GM21825 (cell line): ENCODE measurements around the gene NUDCD3.

Experiments
- ATAC-seq: cut with Tn5 transposase; IDR thresholded peaks from one replicate; pipeline ENCODE4 v1.9.1; 2021; ENCODE audit warnings: mild to moderate bottlenecking, moderate library complexity; ENCODE audit not compliant: unreplicated experiment

NUDCD3 gene

DNA sequence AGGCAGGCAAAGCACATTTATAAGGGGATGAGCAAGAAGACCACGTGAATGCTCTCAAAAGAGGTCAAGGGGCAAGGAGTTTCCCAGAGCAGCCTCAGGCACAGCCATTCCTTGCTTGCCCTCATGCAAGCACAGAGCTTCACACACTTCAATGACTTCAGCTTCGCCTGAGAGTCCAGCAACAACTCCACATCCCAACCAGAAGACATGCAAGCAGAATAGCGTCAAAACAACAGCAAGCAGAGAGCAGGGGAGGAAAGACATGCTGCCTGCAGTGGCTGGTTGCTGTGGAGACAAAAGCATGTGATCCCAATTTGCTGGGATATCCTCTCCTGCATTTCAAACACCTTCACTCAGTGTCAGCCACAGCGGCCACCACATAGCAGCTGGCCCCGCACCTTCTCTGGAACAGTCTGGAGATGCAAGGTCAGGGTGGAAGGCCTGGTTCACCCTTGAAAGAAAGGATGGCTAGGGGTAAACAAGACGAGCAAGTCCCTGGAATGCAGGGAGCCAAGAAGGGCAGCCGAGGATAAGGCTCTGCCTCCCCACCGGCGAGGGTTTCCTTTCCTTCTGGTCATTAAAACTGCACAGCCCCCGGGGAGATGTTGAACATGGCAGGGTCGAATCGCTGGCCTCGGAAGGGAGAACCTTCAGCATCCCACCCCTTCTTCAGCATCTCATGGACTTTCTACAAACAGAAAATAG is 104.9 kb downstream of the NUDCD3 start:
- no peak for ATAC-seq

DNA sequence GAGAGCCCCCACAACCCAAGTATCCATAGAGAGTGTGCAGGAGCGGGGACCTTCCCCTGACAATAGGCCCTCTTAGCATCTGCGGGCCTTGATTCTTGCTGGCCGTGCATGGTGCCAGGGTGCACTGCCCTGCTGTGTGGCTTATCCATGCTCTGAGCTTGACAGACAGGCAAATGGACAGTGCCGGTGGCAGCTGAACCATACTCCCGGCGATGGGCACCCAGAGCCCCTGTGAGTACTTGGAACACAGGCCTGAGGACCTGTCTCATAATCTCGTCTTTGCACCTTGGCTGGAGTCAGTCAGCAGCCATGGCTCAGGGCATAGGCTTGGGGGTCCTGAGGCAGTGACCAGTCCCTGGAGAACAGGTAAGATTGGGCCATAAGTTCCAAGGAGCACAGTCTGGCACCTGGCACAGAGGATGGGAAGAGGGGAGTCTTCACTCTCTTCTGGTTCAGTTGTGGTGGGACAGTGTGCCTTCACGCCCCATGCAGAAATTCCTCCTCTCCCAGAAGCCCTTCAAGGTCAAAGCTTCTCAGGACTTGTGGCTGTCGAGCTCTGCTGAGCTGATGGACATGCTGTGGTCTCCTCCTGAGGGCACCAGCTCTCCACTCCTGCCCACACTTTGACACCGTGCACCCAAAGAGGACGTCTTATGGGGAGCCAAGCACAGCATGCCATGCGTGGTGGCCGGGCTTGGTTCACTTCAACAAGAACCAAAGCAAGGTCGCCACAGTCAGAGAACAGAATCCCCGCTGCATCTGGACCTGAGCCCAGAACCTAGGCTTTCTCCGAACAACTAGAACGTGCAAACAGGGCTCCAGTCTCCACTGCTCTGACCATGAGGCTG is 105.6 kb downstream of the NUDCD3 start:
- ATAC-seq: no peak

DNA sequence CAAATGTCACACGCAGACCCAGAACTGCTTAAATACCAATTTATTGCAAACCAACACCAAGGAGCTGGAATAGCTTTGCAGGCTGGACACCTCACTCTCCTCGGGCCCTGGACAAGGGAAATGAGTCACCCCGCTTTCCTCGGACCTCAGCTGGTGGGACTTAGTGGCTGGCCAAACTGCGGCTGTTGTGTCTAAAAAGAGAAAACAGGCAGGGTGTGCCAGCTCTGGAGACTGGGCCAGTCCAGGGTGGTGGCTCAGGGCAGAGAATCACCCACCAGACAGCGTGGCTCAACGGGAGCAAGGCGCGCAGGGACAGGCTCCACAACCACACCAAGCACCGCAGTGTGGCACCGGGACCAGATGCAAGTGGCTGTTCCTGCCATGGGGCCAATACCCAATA is 106.9 kb downstream of the NUDCD3 start:
- no peak for ATAC-seq

DNA sequence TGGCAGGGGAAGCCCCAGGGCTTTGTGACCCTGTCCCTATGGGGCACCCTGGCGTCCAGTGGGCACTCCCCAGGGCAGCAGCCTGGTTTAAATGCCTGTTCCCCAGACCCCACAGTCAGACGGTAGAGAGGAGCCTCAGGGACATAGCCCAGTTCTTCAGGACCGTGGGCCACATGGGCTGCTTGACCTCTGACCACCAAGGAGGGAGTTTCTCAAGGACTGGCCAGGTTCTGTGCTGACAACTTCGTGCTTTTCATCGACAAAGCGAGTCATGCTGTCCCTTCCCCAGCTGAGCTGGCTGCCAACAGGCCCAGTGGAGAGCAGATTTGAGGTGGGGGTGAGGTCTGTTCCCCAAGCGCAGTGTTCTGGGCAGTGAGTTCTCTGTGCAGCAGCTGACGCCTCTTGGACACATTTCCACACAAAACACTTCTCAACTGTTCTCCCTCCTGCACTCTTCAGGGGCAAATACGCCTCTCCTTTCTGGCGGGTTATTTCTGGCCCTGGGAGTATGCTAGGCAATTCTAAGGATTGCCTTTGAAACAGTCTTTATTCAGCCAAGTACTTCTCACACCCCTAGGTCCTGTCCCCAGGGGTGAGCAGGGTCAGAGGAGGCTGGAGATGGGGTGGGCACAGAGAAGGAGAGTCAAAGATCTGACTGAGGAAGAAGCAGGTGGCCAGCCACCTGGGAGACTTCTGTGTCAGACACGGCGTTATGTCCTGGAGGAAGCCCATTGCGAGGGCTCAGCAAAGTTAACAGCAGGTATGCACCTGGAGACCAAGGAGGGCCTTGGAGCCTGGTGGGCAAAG is 107.8 kb downstream of the NUDCD3 start:
- ATAC-seq: no peak

DNA sequence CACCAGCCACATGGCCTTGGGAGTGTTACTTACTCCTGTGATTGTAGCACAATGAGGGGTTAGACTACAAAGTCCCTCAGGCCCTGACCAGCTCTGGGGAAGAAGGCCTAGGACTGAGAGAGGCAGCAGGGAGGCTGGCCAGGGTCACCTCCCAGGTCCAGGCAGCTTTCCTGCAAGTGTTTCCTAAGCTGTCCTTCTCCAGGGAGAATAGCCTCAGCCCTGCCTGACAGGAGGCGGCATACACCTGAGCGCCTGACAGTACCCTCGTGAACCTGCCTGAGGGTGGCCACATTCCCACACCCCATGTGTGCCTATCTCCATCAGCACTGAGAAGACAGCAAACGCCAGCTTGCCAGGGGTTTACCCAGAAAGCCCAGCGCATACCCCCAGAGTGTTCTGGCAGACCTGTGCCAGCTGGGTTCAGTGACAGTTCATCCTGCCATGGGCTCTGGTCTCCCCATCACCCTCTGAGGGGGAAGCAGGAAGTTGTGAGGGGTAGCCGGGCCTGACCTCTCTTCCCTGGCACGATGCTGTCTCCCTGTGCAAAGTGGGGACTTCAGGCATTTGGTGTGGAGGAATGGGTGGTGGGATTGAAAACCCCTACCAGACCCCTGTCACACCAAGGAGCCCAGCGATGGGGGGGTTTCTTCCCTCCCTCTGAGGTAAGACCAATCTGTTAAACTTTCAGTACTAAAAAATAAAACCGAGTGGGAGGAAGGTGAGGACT is 108.8 kb downstream of the NUDCD3 start:
- ATAC-seq: no peak

DNA sequence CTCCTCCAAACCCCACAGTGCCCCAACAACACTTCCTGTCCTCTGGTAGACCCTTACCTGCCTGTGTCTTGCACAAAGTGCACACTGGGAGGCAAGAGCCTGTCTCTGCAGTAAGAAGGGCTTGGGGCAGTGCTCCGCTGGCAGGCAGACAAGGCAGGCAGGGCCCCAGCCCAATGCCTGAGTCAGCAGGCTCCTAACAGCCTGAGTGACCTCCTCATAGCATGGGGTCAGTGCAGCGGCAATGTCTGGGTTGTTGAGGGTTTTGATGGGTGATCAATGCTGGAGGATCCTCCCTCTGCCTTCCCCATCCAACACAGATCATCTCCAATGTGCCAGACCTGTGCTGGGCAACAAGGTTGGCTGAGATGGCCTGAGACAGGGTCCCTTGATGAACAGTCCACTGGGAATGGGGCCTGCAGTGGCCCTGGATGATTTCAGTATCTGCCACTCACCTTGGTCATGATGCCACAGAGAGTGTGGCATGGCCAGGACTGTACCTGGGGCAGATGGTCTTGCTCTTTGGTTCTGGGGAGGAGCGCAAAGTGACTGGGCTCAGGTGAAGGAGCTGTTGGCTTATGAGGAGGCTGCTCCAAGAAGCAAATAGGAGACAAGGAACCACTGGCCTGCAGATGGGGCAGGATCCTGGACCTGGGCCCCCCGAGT is 109.5 kb downstream of the NUDCD3 start:
- no peak for ATAC-seq

DNA sequence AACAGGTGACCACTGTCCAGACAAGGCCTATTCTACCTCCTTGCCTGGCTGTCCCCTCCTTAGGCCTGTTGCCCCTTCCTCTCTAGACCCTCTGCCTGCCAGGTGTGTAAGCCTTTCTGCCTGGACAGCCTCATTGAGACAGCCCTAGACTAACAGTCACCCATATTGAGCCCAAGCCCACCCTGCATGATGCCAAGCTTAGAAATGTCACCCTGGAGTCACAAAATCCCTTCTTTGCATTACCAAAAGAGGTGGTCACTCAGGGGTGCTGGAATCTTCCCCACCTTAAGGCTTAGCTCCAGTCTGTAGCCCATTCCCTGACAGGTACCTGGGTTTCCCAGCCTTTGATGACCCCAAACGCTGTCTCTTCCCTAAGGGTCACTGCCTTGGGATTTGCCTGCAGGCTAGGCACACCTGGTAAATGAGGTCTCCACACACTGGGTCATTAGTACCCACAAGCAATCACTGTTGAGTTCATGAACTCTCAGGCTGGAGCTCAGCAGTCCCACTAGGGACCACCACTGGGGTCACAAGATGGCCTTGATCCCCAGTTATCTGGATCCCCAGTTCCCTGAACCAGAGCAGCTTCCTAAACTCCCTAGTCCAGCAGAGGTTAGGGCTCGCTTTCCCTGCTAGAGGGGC is 110.1 kb downstream of the NUDCD3 start:
- no peak for ATAC-seq

DNA sequence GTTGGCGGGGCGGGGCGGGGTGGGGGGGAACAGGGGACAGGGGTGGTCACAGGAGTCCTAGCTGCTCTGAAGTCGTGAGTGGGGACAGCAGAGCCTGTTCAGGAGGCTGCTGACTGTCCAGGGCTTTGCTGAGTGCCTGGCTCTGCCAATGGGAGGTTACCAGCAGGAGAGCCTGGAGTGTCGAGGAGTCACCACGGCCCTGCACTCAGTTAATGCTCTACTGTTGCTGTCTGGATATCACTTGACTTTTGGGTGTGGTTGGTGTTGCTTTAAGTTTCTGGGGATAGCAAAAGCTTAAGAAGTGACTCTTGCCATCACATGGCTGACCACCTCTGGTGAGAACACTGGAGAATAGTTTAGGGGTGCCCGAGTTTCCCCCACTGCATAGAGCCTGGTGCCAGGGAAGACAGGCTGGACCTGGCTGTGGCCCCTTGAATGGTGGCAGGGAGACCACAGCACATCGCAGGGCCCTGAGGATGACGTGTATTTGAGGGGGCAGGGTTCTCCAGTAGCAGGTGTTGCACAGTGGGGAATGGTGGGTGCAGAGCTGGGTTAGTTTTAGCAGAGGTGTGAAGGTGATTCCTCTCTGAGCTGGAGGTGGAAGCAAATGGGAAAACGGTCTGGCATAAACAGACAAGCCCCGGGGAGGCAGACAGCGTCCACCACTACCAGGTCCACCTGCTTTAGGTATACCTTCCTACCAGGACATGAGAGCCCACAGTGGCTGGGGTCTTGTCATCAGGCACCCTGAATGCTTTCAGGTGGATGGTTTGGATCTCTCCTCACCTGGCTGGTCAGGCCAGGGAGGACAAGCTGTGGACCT is 110.9 kb downstream of the NUDCD3 start:
- no peak for ATAC-seq

DNA sequence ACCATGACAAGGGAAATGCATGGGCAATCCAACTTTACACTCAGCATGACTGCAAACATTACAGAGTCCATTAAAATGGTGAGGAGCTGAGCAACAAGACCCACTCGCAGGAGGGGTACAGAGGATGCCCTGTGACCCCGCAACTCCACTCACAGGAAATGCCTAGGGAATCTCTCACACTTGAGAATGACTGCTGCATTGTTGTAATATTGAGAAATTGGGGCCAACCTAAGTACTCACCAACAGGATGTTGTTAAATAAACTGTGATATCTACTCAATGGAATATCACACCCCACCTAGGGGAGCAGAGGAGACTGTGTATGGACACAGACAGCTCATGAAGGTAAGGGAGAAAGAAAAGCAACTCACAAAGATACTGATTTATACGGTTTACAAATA is 111.7 kb downstream of the NUDCD3 start:
- ATAC-seq: no peak

DNA sequence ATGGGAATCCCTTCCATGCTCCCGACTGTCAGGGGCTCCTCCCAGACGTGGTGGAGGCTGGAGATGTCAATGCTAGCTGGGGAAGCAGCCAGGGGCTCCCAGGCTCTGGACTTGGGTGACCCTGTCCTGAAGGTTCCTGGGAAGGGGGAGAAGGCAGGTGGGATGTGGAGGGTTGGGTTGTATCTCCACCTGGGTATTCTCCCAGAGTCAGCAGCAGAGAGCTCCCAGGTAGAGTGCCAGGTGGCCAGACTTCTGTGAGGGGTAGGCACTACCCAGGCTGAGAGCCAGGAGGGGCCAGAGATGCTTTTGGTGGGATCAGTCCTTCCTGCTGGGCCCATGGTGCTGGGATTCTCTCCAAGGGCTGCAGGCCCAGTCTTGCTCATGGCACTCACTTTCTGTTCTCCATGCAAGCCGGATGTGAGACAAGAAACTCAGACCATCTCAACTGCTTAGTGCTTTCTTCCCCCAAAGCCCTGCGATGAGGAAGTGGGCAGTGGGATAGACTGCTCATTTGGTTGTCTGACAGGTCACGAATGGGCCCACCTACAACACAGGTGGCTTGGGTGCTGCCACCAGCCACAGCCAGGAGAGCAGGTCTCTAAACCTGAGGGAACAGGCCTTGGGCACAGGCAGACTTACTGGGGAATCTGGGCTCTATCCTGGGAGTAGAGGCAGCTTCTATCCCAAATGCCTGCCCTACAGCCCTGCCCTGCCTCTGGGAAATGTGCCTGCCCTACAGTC is 112.6 kb downstream of the NUDCD3 start:
- ATAC-seq: peak; percentile 71

DNA sequence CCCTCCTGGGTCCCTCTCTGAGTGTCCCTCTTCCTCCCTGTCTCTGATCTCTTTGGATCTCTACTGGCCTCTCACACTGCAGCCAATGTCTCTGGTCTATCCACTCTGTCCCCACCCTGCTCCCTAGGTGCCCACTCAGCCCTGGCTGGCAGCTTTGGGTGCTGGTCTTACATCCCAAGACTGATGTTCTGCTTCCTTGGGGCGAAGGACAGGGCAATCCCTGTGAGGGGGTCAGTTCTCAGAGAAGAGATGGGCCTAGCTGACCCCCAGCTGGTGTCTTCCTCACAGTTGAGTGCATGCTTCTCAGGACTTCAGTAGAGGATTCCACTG is 113.4 kb downstream of the NUDCD3 start:
- no peak for ATAC-seq

DNA sequence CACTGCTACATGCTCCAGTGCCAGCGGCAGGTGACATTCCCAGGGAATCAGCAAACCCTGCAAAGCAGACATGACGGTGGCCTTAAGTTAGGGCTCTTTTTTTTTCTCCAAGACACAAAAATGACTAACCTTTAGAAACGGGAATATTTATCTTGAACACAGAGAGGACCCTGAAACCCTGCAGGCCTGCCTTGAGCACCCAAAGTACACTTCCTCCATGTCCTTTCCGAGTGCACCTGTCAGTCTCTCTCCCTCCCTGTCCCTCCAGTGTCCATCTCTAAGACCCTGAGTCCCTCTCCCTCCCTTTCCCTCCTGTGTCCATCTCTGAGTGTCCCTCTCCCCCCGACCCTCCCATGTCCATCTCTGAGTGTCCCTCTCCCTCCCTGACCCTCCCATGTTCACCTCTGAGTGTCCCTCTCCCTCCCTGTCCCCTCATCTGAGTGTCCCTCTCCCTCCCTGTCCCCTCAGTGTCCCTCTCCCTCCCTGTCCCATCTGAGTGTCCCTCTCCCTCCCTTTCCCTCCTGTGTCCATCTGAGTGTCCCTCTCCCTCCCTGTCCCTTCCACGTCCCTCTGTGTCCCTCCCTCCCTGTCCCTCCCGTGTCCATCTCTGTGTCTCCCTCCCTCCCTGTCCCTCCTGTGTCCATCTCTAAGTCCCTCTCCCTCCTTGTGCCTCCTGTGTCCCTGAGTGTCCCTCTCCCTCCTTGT is 113.9 kb downstream of the NUDCD3 start:
- no peak for ATAC-seq

DNA sequence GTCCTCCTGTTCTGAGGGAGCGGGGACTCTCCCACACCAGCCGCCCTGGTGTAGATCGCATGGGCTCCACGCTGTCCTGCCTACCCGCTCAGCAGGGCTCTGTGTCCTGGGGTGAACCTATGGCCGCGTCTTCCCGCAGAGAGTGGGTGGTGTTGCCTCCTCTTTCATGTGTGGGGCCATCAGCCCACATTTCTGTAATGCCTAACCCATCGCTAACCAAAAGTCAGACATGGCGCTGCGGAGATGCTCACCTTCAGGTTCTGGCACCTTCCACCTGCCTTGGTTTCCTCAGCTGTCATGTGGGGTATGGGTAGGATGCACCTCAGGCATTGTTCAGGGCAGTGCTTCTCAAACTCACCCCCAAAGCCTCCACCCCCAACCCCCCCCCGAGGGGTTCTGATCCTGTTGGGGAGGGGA is 114.5 kb downstream of the NUDCD3 start:
- ATAC-seq: no peak

DNA sequence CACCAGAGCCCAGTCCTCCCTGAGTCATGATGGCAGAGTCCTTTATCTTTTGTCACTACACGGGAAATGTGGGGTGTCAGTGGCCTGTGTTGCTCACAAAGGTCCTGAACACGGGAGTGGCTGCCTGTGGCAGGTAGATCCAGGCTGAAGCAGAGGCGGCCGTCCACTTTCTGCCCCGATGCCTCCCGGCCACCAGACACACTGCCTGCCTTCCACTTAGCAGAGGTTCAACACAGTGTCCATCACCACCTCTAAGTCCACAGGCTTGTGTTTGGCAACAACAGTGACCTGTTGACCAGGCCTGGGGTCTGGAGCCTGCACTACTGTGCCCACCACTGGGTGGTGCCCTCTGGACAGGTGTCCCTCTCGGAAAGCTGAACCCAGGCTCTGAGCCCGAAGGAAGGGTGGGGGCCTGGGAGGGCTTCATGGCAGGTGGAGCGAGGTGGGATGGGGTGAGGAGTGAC is 115.2 kb downstream of the NUDCD3 start:
- ATAC-seq: no peak

DNA sequence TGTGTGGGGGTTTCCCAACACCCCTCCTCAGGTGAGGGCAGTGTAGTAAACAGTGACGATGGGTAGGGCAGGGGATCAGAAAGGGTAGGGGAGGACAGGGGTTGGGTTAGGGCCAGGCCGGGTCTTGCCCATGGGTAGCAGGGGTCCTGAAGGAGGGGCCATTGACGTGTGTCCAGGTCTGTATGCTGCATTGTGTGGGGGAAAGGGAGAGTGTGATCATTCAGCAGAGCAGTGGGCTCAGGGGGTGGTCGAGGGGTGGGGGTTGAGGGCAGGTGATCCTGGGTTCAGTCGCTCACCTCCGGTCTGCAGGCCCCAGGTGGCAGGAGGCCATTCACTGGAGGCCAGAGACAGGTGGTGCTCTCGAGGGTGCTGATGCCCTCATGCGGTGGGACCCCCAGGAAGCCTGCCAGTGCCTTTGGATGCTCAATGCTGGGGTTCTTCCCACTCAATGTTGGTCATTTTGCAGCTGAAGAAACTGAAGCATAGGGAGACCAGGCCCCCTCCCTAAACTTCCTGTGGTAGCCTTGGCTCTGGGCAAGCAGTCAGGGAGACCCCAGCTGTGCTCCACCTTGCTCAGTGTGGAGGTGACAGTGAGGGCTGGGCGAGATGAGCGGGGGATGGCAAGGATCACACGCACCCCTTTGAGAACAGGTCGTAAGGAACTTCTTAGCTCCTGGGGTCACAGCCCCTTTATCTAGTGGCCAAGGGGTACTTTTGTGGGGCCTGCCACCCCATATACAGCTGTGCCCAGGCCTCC is 116.3 kb downstream of the NUDCD3 start:
- no peak for ATAC-seq

DNA sequence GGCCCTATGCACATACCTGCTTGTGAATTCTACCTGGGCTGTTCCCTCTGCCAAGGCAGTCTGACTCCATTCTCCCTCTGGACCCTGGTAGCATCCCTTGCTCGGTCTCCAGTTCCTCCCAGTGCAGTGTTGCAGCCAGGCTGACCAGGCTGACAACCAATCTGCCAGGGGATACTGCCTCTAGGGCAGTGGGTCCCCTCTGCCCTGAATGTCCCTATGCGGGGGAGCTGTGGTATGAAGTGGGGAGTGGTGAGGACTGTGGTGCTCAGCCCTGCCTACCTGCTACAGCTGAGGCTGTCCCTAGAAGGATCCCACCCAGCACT is 117.1 kb downstream of the NUDCD3 start:
- ATAC-seq: no peak
